HL-60/S4 (cell line): Measurements from ENCODE around the gene LIPI.
"Not testable (repeated sequence)": the region's sequence is repeated elsewhere in the genome, so short reads cannot be mapped to it uniquely, and the experiment has no call there.

ENCODE experiments used
- in situ Hi-C: fragments of 300-500 bp; cut with MboI; formaldehyde crosslinking; loops from 2 replicates; pipeline ENCODE4 v1.14.3; 2022; ENCODE audit warnings: low sequenced_read_pairs

Gene LIPI

GRCh38 chr21:14075346-14076142, 135.2 kb downstream of the LIPI start:
- in situ Hi-C loops = no loop called here

DNA sequence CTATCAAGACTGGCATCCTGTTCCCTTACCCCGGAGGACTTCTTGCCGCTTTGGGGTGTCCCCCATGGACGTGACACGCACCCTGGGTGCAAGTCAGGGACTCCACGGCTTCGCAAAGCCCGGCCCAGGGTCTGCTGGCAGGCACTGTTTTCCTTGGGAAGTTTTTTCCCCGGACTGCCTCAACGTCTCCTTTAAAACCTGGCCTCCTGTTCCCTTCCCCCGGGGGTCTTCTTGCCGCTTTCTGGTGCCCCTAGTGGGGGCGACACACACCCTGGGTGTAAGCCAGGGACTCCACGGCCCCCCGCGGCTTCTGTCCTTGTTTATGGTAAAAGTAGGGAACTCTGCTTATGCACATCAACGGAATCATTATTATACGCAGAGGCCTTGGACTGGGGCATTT, 136.6 kb downstream of the LIPI start:
- in situ Hi-C loops = no loop called here

DNA sequence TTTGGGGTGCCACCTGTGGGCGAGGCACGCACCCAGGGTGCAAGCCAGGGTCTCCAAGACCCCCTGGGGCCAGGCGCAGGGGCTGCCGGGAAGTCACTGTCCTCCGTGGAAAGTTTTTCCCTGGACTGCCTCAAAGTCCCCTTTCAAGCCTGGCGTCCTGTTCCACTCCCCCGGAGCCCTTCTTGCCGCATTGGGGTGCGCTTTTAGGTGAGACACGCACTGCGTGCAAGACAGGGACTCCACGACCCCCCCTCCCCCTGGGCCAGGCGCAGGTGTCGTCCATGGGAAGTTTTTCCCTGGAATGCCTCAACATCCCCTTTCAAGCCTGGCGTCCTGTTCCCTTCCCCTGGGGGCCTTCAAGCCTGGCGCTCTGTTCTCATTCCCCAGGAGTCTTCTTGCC, 137.1 kb downstream of the LIPI start:
- in situ Hi-C loops = no loop called here

DNA sequence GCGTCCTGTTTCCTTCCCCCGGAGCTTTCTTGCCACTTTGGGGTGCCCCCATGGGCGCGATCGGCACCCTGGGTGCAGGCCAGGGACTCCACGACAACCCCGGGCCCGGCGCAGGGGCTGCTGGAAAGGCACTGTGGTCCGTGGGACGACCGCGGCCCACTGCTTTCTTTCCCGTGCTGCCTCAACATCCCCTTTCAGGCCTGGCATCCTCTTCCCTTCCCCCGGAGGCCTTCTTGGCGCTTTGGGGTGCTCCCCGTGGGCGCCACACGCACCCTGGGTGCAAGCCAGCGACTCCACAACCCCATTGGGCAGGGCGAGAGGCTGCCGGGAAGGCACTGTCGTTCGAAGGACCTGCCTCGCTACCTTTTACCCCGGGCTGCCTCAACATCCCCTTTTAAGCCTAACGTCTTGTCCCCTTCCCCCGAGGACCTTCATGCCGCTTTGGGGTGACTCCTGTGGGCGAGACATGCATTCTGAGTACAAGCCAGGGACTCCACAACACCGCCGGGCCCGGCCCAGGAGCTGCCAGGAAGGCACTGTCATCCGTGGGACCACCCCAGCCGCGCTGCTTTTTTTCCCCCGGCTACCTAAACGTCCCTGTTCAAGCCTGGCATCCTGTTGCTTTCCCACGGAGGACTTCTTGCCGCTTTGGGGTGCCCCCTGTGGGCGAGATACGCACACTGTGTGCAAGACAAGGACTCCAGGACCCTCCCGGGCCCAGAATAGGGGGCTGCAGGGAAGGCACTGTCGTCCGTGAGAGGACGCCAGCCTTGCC, 137.8 kb downstream of the LIPI start:
- in situ Hi-C loops = no loop called here

DNA sequence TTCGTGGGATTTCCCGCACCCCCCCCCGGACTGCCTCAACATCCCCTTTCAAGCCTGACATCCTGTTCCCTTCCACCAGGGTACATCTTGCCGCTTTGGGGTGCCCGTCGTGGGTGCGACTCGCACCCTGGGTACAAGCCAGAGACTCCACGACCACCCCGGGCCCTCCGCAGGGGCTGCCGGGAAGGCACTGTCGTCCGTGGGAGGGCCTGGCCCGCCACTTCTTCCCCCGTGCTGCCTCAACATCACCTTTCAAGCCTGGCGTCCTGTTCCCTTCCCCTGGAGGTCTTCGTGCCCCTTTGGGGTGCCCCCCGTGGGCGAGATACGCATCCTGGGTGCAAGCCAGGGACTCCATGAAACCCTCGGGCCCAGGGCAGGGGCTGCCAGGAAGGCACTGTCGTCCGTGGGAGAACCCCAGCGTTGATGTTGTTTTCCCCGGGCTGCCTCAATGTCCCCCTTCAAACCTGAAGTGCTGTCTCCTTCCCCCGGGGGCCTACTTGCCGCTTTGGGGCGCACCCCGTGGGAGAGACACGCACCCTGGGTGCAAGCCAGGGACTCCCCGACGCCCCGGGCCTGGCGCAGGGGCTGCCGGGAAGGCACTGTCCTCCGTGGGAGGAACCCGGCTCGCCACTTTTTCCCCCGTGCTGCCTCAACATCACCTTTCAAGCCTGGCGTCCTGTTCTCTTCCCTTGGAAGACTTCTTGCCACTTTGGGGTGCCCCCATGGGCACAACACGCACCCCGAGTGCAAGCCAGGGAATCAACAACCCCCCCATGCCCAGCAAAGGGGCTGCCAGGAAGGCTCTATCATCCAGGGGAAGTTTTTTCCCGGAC, 138.6 kb downstream of the LIPI start:
- in situ Hi-C loops = no loop called here

DNA sequence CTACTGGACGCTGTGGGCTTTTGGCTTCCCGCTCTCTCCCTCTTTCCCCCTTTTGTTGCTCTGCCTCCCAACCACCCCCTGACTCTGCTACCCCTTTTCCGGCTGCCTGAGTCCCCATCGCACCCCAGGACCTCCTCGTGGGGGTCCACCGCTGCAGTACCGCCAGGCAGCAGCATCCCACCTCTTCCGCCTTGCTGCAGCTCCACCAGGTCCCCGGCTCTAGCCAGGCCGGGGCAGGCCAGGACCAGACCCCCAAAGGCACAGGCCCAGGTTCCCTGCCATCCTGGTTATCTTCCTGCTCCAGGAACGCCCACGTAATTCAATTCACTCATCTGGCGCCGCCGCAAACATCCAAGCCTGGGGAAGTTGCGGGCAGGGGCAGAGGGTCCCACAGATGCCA, 139.8 kb downstream of the LIPI start:
- in situ Hi-C loops = no loop called here

GRCh38 chr21:14070049-14070893, 140.5 kb downstream of the LIPI start:
- in situ Hi-C loops = no loop called here

GRCh38 chr21:14064296-14064645, 146.5 kb downstream of the LIPI start:
- in situ Hi-C loops = no loop called here

DNA sequence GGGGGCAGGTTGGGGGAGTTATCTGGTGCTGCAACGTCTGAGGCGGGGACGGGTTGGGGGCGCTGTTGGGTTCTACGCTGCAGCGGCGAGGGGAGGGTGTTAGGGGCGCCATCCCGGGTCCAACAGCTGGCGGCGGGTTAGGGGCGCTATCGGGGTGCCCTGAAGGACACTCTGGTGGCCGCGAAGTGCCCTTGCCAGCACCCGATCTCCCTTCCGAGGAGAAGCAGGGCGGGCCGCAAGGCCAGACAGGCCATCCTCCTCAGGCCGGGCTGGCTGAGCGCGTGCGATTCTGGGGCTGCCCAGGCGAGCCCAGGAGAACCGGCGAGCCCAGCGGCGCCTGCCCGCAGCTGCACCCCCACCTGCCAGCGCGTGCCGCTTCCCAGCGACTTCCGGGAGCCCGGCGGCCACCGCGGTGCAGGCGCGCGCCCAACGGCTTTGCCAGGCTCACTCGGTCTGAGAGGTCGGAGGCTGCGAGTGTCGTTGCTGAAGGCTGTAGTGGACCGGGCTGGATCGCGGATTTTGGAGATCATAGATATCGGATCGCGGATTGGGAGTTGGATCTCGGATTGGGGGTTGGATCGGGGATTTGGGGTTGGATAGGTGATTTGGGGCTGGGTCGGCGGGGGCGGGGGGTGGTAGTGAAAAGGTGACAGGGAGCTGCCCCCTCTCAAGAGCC, 147.0 kb downstream of the LIPI start:
- in situ Hi-C loops = not testable (repeated sequence)

DNA sequence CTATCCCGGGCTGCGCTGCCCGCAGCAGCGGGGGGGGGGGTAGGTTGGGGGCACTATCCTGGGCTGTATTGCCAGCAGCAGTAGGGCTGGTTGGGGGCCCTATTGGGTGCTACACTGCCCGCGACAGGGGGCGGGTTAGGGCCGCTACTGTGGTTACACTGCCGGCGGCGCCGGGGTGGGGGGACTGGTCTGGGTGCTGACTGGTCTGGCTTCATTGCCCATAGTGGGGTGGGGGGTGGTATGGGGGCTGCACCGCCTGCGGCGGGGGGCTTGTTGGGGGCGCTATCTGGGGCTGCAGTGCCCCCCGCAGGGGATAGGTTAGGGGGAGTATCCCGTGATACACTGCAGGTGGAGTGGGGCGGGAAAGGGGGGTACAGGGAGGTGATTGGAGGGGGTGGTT, 148.1 kb downstream of the LIPI start:
- in situ Hi-C loops = not testable (repeated sequence)

DNA sequence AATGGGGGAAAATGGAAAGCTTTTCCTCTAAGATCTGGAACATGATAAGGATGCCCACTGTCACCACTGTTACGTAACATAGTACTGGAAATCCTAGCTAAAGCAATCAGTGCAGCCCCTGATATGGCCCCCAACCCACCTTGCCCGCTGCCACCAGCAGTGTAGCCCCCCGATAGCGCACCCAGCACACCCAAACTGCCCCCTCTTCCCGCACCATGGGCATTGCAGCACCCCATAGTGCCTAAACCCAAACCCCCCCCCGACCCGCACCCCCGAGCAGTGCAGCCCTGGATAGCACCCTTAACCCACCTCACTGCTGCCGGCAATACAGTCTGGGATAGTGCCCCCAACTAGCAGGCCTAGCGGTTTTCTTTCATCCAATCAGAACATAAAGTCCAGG, 148.9 kb downstream of the LIPI start:
- in situ Hi-C loops = not testable (repeated sequence)

DNA sequence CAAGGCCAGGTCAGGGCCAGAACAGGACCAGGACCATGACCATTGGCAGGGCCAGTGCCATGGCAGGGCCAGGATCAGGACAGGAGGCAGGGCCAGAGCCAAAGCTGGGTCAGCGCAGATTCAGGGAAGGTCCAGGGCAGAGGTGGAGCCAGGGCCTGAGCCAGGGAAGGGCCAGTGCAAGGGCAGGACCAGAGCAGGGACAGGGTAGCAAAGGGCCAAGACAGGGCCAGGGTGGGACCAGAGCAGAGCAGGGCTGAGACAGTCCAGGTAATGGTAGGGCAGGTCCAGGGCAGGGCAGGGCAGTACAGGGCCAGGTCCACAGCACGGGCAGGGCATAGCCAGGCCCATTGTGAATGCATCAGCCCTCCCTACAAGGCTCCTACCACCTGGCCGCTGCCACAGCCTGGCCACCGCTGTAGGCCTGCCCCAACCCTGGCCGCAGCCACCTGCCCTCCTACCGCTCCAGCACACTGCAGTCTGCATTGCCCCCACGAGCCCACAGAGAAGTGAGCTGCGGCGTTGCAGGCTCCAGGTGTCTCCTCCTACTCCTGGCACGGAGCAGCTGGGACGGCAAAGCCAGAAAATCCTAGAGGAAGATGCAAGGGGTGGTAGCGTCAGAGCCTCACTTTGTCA, 151.6 kb downstream of the LIPI start:
- in situ Hi-C loops = not testable (repeated sequence)
